H9 (cell line): ENCODE data around the gene DUSP16. TPM values are rescaled to one million over a fixed set of nuclear protein-coding genes. Genes with fewer than 3 reads are reported as not detected.
A peak's percentile ranks its signal among the peaks of the same experiment; 100 is the strongest.

Experiments
- DNase-seq: peaks from one replicate; pipeline ENCODE4 v3.0.0-alpha.2; 2017
- H2AFZ ChIP-seq: one replicate; pipeline ENCODE4 v1.6.1; 2013; ENCODE audit warnings: mild to moderate bottlenecking, low read length, control low read depth, moderate library complexity
- H2AK5ac ChIP-seq: 2 replicates; pipeline ENCODE4 v1.6.1; 2013; ENCODE audit warnings: low read length, control low read depth, mixed read lengths; ENCODE audit not compliant: insufficient read length
- H2BK120ac ChIP-seq: one replicate; pipeline ENCODE4 v1.6.1; 2013; ENCODE audit warnings: low read depth, mild to moderate bottlenecking, low read length, control low read depth, inconsistent platforms; ENCODE audit not compliant: poor library complexity, severe bottlenecking
- H2BK12ac ChIP-seq: 2 replicates; pipeline ENCODE4 v1.6.1; 2013; ENCODE audit warnings: low read length, control low read depth, mixed read lengths, low read depth; ENCODE audit not compliant: insufficient read length
- H2BK15ac ChIP-seq: 2 replicates; pipeline ENCODE4 v1.6.1; 2013; ENCODE audit warnings: low read depth, low read length, control low read depth
- H2BK20ac ChIP-seq: one replicate; pipeline ENCODE4 v1.6.1; 2013; ENCODE audit warnings: low read depth, mild to moderate bottlenecking, low read length, control low read depth, inconsistent platforms; ENCODE audit not compliant: poor library complexity, severe bottlenecking
- H2BK5ac ChIP-seq: 2 replicates; pipeline ENCODE4 v1.6.1; 2013; ENCODE audit warnings: low read length, control low read depth, mixed read lengths; ENCODE audit not compliant: insufficient read length
- H3K14ac ChIP-seq: 2 replicates; pipeline ENCODE4 v1.6.1; 2013; ENCODE audit warnings: low read length, control low read depth; ENCODE audit not compliant: insufficient read depth
- H3K18ac ChIP-seq: 2 replicates; pipeline ENCODE4 v1.6.1; 2013; ENCODE audit warnings: low read depth, mild to moderate bottlenecking, mixed read lengths, low read length, control low read depth; ENCODE audit not compliant: insufficient read length
- H3K23ac ChIP-seq: 2 replicates; pipeline ENCODE4 v1.6.1; 2013; ENCODE audit warnings: low read length, control low read depth, mixed read lengths, low read depth; ENCODE audit not compliant: insufficient read length
- H3K23me2 ChIP-seq: 2 replicates; pipeline ENCODE4 v1.6.1; 2013; ENCODE audit warnings: low read depth, mild to moderate bottlenecking, mixed read lengths, low read length, control low read depth; ENCODE audit not compliant: insufficient read length, poor library complexity, severe bottlenecking
- H3K27ac ChIP-seq: 2 replicates; pipeline ENCODE4 v1.5.1; 2013; ENCODE audit warnings: low read length, control low read depth, mixed read lengths, low read depth; ENCODE audit not compliant: insufficient read length
- H3K27me3 ChIP-seq: 2 replicates; pipeline ENCODE4 v1.6.1; 2013; ENCODE audit warnings: low read length, control low read depth, inconsistent platforms; ENCODE audit not compliant: insufficient read depth
- H3K4ac ChIP-seq: 2 replicates; pipeline ENCODE4 v1.6.1; 2013; ENCODE audit warnings: low read depth, mild to moderate bottlenecking, control low read depth, inconsistent platforms, low read length, moderate library complexity
- H3K4me1 ChIP-seq: 2 replicates; pipeline ENCODE4 v1.6.1; 2013; ENCODE audit warnings: low read length, control low read depth, inconsistent platforms; ENCODE audit not compliant: insufficient read depth
- H3K4me2 ChIP-seq: 2 replicates; pipeline ENCODE4 v1.6.1; 2013; ENCODE audit warnings: low read length, control low read depth, mixed read lengths; ENCODE audit not compliant: insufficient read length, insufficient read depth
- H3K56ac ChIP-seq: 2 replicates; pipeline ENCODE4 v1.6.1; 2013; ENCODE audit warnings: low read depth, mild to moderate bottlenecking, mixed read lengths, low read length, control low read depth; ENCODE audit not compliant: insufficient read length
- H3K79me1 ChIP-seq: 2 replicates; pipeline ENCODE4 v1.6.1; 2013; ENCODE audit warnings: low read depth, mild to moderate bottlenecking, moderate library complexity, low read length, control low read depth, inconsistent platforms; ENCODE audit not compliant: insufficient read depth, poor library complexity, severe bottlenecking
- H3K79me2 ChIP-seq: 2 replicates; pipeline ENCODE4 v1.6.1; 2013; ENCODE audit warnings: low read length, control low read depth, inconsistent platforms; ENCODE audit not compliant: insufficient read depth
- H3K9ac ChIP-seq: 2 replicates; pipeline ENCODE4 v1.6.1; 2013; ENCODE audit warnings: low read length, control low read depth, mixed read lengths; ENCODE audit not compliant: insufficient read length; ENCODE audit errors: extremely low read depth
- H3K9me3 ChIP-seq: one replicate; pipeline ENCODE4 v1.6.1; 2013; ENCODE audit warnings: low read depth, low read length, inconsistent platforms; ENCODE audit not compliant: control insufficient read depth
- H3T11ph ChIP-seq: one replicate; pipeline ENCODE4 v1.6.1; 2013; ENCODE audit warnings: mild to moderate bottlenecking, low read length, control low read depth, inconsistent platforms
- H4K20me1 ChIP-seq: one replicate; pipeline ENCODE4 v1.6.1; 2013; ENCODE audit not compliant: control insufficient read depth, insufficient read length, insufficient read depth
- H4K5ac ChIP-seq: 2 replicates; pipeline ENCODE4 v1.6.1; 2013; ENCODE audit warnings: low read depth, mild to moderate bottlenecking, mixed read lengths, low read length, control low read depth; ENCODE audit not compliant: insufficient read length
- H4K8ac ChIP-seq: replicated peaks from 2 replicates; pipeline ENCODE4 v1.6.1; 2013; ENCODE audit warnings: low read length, control low read depth, mixed read lengths, low read depth; ENCODE audit not compliant: insufficient read length
- H4K91ac ChIP-seq: 2 replicates; pipeline ENCODE4 v1.6.1; 2013; ENCODE audit warnings: low read depth, mild to moderate bottlenecking, moderate library complexity, mixed read lengths, low read length, control low read depth; ENCODE audit not compliant: insufficient read length
- H3K27ac Mint-ChIP-seq, 3 experiments: 2 replicates in 2 of 3; 3 replicates in 1 of 3; pipeline ENCODE4 v1.8.0; 2020 to 2021; ENCODE audit warnings: mixed read lengths in 3 of 3, mild to moderate bottlenecking in 1 of 3, moderate library complexity in 1 of 3
- H3K27me3 Mint-ChIP-seq: 2 replicates; pipeline ENCODE4 v1.8.0; 2021; ENCODE audit warnings: low read depth, mild to moderate bottlenecking, moderate library complexity, mixed read lengths
- H3K36me3 Mint-ChIP-seq, 3 experiments: 2 replicates in 2 of 3; 3 replicates in 1 of 3; pipeline ENCODE4 v1.8.0; 2020 to 2021; ENCODE audit warnings: low read depth in 3 of 3, mixed read lengths in 3 of 3; ENCODE audit not compliant: insufficient read depth in 1 of 3
- H3K4me1 Mint-ChIP-seq, 2 experiments: 2 replicates each; pipeline ENCODE4 v1.8.0; 2020; ENCODE audit warnings: mixed read lengths in 2 of 2
- H3K4me3 Mint-ChIP-seq, 2 experiments: 2 replicates in 1 of 2; 3 replicates in 1 of 2; pipeline ENCODE4 v1.8.0; 2020 to 2021; ENCODE audit warnings: mild to moderate bottlenecking in 2 of 2, mixed read lengths in 2 of 2, moderate library complexity in 1 of 2
- H3K9me3 Mint-ChIP-seq, 2 experiments: 2 replicates in 1 of 2; 3 replicates in 1 of 2; pipeline ENCODE4 v1.8.0; 2020; ENCODE audit warnings: mild to moderate bottlenecking in 2 of 2, mixed read lengths in 2 of 2, moderate library complexity in 1 of 2
- WGBS: extraction: QIAGEN DNeasy Blood & Tissue Kit; methylation state at CpG from one replicate; pipeline ENCODE4 v1.1.7; 2013; ENCODE audit warnings: missing lambda C conversion rate, low lambda C conversion rate, mixed read lengths; ENCODE audit not compliant: insufficient read length; ENCODE audit errors: extremely low coverage; 5-methylcytosine and 5-hydroxymethylcytosine counted together
- total RNA-seq: library from RNA; stranded (reverse); gene quantifications from 2 replicates; pipeline ENCODE4 v1.2.1, GENCODE V29; 2021
- TF ChIP-seq, protein P1 (sequence below): fragments of 200-600 bp; sonication (generic); conservative IDR thresholded peaks from 3 replicates; pipeline ENCODE4 v1.8.0; 2021; ENCODE audit warnings: antibody characterized with exemption, mild to moderate bottlenecking

DUSP16 gene
- total RNA-seq, 1 experiment from 2014 or later = 64.0 TPM

DNA sequence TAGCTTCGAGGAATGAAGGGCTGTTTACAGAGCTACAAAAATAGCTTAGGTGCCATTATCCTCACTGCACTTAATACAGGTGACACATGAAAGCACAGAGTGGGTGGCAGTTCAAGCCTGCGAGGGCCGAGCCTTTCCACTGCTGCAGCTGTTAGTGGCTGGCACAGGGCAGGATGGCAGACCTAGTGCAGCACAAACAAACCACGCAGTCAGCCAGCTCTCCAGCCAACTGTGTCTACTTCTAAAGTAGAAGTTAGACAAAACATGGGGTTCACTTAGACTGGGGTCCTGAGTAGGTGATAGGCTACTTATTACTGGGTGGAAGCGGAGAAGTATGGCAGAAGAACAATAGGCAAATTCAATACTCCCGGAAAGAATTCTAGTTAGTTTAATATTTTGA, 95.4 kb downstream of the DUSP16 start:
- no peaks in the 10 kb centered on the region for H3K79me2 ChIP-seq
- no peaks in the 10 kb centered on the region for H3K79me1 ChIP-seq
- no peak overlapping the region for H3K4me2 ChIP-seq
- no peak overlapping the region for H3K9ac ChIP-seq
- H3K14ac ChIP-seq = no peak overlapping the region
- no peaks in the 10 kb centered on the region for H3K27me3 ChIP-seq
- H4K20me1 ChIP-seq = no peaks in the 10 kb centered on the region
- no peak overlapping the region for H2BK5ac ChIP-seq
- Mint-ChIP-seq H3K27me3 (no peaks in the 10 kb centered on the region; the same call in 1 of the 2 replicates), H3K4me1 (peaks cover 5 to 8% of the 10 kb centered on the region in 2 experiments), H3K4me3 (no peak overlapping the region), H3K9me3 (peaks cover 16 to 17% of the 10 kb centered on the region in 2 experiments), H3K27ac (peak overlapping the region in 1 of 3 experiments; percentile 57; a peak in 1 of 7 replicates), H3K36me3 (peaks cover 22 to 34% (median 30%) of the 10 kb centered on the region in 3 experiments)
- H3K27ac ChIP-seq = no peak overlapping the region
- no peak overlapping the region for H4K5ac ChIP-seq
- H3K18ac ChIP-seq = no peak overlapping the region
- H3K9me3 ChIP-seq = no peaks in the 10 kb centered on the region
- no peak for DNase-seq
- no CpG with 5 or more reads among the region's 6 CpGs for WGBS
- no peak overlapping the region for H4K91ac ChIP-seq
- no peak overlapping the region for H3K4ac ChIP-seq
- peaks cover 4% of the 10 kb centered on the region; the same call in 1 of the 2 replicates for H3K4me1 ChIP-seq
- H2BK12ac ChIP-seq = no peak overlapping the region
- no peaks in the 10 kb centered on the region for H3K23me2 ChIP-seq
- no peak overlapping the region for H2BK120ac ChIP-seq
- TF ChIP-seq, protein P1, sequence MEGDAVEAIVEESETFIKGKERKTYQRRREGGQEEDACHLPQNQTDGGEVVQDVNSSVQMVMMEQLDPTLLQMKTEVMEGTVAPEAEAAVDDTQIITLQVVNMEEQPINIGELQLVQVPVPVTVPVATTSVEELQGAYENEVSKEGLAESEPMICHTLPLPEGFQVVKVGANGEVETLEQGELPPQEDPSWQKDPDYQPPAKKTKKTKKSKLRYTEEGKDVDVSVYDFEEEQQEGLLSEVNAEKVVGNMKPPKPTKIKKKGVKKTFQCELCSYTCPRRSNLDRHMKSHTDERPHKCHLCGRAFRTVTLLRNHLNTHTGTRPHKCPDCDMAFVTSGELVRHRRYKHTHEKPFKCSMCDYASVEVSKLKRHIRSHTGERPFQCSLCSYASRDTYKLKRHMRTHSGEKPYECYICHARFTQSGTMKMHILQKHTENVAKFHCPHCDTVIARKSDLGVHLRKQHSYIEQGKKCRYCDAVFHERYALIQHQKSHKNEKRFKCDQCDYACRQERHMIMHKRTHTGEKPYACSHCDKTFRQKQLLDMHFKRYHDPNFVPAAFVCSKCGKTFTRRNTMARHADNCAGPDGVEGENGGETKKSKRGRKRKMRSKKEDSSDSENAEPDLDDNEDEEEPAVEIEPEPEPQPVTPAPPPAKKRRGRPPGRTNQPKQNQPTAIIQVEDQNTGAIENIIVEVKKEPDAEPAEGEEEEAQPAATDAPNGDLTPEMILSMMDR = no peak
- H2BK15ac ChIP-seq = no peak overlapping the region
- no peak overlapping the region for H4K8ac ChIP-seq
- H3K23ac ChIP-seq = no peak overlapping the region
- no peak overlapping the region for H3T11ph ChIP-seq
- no peak overlapping the region for H3K56ac ChIP-seq
- no peak overlapping the region for H2AK5ac ChIP-seq
- no peak overlapping the region for H2BK20ac ChIP-seq
- H2AFZ ChIP-seq = no peak overlapping the region
